ENCODE results near the gene CDKN2B-AS1. TPM values are rescaled to one million over a fixed set of nuclear protein-coding genes. Genes with fewer than 3 reads are reported as not detected.

CDKN2B-AS1 gene
- polyA plus RNA-seq, 2 of the 4 experiments (the other 2 are of a cell fraction), result not detected

DNA sequence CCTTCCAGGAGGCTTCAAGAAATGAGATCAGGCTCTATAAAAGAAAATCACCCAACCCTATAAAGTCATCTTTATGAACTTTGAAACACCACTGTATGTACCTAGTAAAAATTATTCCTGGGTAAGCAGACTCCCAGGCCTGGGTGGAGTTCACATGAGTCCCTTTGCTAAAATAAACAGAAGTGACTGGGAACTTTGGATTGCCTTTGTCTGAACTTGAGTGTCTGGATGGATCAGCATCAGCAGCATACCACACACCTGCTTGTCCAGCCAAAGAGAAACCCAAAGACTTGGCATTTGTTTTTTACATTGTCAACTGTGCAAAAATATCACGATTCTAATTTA, 94.1 kb downstream of the CDKN2B-AS1 start:
- TF ChIP-seq, protein P1, sequence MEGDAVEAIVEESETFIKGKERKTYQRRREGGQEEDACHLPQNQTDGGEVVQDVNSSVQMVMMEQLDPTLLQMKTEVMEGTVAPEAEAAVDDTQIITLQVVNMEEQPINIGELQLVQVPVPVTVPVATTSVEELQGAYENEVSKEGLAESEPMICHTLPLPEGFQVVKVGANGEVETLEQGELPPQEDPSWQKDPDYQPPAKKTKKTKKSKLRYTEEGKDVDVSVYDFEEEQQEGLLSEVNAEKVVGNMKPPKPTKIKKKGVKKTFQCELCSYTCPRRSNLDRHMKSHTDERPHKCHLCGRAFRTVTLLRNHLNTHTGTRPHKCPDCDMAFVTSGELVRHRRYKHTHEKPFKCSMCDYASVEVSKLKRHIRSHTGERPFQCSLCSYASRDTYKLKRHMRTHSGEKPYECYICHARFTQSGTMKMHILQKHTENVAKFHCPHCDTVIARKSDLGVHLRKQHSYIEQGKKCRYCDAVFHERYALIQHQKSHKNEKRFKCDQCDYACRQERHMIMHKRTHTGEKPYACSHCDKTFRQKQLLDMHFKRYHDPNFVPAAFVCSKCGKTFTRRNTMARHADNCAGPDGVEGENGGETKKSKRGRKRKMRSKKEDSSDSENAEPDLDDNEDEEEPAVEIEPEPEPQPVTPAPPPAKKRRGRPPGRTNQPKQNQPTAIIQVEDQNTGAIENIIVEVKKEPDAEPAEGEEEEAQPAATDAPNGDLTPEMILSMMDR (IDR thresholded peaks at IDR 0.05), result no peak
- TF ChIP-seq KDM5A (IDR thresholded peaks at IDR 0.05), result no peak
- TF ChIP-seq EHMT2 (IDR thresholded peaks at IDR 0.05; ENCODE audit: low read depth), result no peak
- no peak for TF ChIP-seq CBX8 (IDR thresholded peaks at IDR 0.05)
- TF ChIP-seq ESRRA (IDR thresholded peaks at IDR 0.05; ENCODE audit: borderline replicate concordance, low read length), result no peak
- no peak for TF ChIP-seq FOSB (CRISPR knock-in tag; IDR thresholded peaks at IDR 0.05)
- no peak for TF ChIP-seq EP300 (IDR thresholded peaks at IDR 0.05)
- no peak for TF ChIP-seq MAZ (IDR thresholded peaks at IDR 0.05; ENCODE audit: borderline replicate concordance, low read depth, low read length)
- no peak overlapping the region for H3K4me3 ChIP-seq
- no CpG with 5 or more reads among the region's 1 CpG for WGBS (ENCODE audit: missing lambda C conversion rate)
- no peak overlapping the region for H3K27ac ChIP-seq
- H3K4me2 ChIP-seq, result no peak overlapping the region
- FAIRE-seq (no peak), ATAC-seq (no peak), DNase-seq (ENCODE audit: low read depth in 1 of 2, low spot score in 1 of 2) (no peak)
- ChIA-PET CTCF (no interaction called here), POLR2A (no interaction called here)
- H3K4me1 ChIP-seq, result no peaks in the 10 kb centered on the region
- no peaks in the 10 kb centered on the region for H3K9me3 ChIP-seq

DNA sequence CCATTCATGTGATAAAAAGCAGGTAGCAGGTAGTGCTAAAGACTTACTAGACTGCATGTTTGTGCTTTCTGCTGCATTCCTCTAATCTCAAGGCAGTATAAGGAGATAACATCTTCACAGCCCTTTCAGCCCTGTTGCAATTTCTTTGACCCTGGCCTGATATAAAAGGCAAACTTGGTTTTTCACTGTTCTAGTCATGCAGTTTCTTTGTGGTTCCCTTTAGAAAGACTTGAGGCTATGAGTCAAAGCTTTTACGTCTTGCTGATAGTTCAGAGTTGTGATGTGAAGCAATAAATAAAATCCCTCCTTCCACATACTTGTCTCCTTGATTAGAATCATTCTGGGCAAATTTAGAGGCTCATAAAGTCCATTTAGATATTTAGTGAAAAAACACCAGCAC, 103.1 kb downstream of the CDKN2B-AS1 start:
- no peak for ATAC-seq
- H3K27ac ChIP-seq, result no peak overlapping the region

More for the DNA sequence above, 103.1 kb downstream of the CDKN2B-AS1 start:
- Histone ChIP-seq H3K4me3 (no peak overlapping the region), H3K9me3 (no peaks in the 10 kb centered on the region), H3K4me1 (no peaks in the 10 kb centered on the region), H3K4me2 (no peak overlapping the region)
- POLR2A ChIA-PET, result no interaction called here
- DNase-seq (ENCODE audit: low read depth in 1 of 2, low spot score in 1 of 2) (no peak), FAIRE-seq (no peak)
- CTCF ChIA-PET, result no interaction called here
- TF ChIP-seq PHF8 (IDR thresholded peaks at IDR 0.05; ENCODE audit: borderline replicate concordance, low read depth) (no peak), TFCP2L1 (CRISPR knock-in tag; IDR thresholded peaks at IDR 0.05) (no peak), EHF (CRISPR knock-in tag; IDR thresholded peaks at IDR 0.05) (no peak), CEBPB (IDR thresholded peaks at IDR 0.05) (no peak), TP53 (CRISPR knock-in tag; IDR thresholded peaks at IDR 0.05) (no peak), ZFP36 (IDR thresholded peaks at IDR 0.05; ENCODE audit: borderline replicate concordance, partially characterized antibody) (no peak), CHD2 (IDR thresholded peaks at IDR 0.05; ENCODE audit: low read length, partially characterized antibody) (no peak), ZSCAN20 (CRISPR knock-in tag; IDR thresholded peaks at IDR 0.05) (no peak), ESRRA (IDR thresholded peaks at IDR 0.05; ENCODE audit: borderline replicate concordance, low read length) (no peak), HDAC2 (IDR thresholded peaks at IDR 0.05) (no peak), NR3C1 (IDR thresholded peaks at IDR 0.05) (no peak), HMGXB4 (CRISPR knock-in tag; IDR thresholded peaks at IDR 0.05; ENCODE audit: borderline replicate concordance) (no peak), HOXB5 (CRISPR knock-in tag; IDR thresholded peaks at IDR 0.05) (no peak), CBX2 (IDR thresholded peaks at IDR 0.05; ENCODE audit: borderline replicate concordance, low read depth) (no peak), ZNF302 (CRISPR knock-in tag; IDR thresholded peaks at IDR 0.05) (no peak), POLR2A (IDR thresholded peaks at IDR 0.05; ENCODE audit: low read length) (no peak)
- TF ChIP-seq, protein P2, sequence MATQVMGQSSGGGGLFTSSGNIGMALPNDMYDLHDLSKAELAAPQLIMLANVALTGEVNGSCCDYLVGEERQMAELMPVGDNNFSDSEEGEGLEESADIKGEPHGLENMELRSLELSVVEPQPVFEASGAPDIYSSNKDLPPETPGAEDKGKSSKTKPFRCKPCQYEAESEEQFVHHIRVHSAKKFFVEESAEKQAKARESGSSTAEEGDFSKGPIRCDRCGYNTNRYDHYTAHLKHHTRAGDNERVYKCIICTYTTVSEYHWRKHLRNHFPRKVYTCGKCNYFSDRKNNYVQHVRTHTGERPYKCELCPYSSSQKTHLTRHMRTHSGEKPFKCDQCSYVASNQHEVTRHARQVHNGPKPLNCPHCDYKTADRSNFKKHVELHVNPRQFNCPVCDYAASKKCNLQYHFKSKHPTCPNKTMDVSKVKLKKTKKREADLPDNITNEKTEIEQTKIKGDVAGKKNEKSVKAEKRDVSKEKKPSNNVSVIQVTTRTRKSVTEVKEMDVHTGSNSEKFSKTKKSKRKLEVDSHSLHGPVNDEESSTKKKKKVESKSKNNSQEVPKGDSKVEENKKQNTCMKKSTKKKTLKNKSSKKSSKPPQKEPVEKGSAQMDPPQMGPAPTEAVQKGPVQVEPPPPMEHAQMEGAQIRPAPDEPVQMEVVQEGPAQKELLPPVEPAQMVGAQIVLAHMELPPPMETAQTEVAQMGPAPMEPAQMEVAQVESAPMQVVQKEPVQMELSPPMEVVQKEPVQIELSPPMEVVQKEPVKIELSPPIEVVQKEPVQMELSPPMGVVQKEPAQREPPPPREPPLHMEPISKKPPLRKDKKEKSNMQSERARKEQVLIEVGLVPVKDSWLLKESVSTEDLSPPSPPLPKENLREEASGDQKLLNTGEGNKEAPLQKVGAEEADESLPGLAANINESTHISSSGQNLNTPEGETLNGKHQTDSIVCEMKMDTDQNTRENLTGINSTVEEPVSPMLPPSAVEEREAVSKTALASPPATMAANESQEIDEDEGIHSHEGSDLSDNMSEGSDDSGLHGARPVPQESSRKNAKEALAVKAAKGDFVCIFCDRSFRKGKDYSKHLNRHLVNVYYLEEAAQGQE (IDR thresholded peaks at IDR 0.05), result no peak
- TF ChIP-seq, protein P3, sequence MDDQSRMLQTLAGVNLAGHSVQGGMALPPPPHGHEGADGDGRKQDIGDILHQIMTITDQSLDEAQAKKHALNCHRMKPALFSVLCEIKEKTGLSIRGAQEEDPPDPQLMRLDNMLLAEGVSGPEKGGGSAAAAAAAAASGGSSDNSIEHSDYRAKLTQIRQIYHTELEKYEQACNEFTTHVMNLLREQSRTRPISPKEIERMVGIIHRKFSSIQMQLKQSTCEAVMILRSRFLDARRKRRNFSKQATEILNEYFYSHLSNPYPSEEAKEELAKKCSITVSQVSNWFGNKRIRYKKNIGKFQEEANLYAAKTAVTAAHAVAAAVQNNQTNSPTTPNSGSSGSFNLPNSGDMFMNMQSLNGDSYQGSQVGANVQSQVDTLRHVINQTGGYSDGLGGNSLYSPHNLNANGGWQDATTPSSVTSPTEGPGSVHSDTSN (IDR thresholded peaks at IDR 0.05), result no peak
- no CpG with 5 or more reads among the region's 1 CpG for WGBS (ENCODE audit: missing lambda C conversion rate)
